Measurements from ENCODE around the gene CDIPT. TPM values are rescaled to one million over a fixed set of nuclear protein-coding genes. Genes with fewer than 3 reads are reported as not detected.

The CDIPT gene
- total and polyA plus RNA-seq, 2 of the 13 experiments (the other 11 are each of a cell fraction or from before 2014, with no cell fraction given) = 54.9 to 97.5 TPM

- TF ChIP-seq PBX2 (CRISPR knock-in tag; IDR thresholded peaks at IDR 0.05) = no peak
- TF ChIP-seq E2F5 (CRISPR knock-in tag; conservative IDR thresholded peaks at IDR 0.05) = no peak
- no peak for TF ChIP-seq DNMT1 (CRISPR knock-in tag; IDR thresholded peaks at IDR 0.05)
- no peak for TF ChIP-seq FLYWCH1 (CRISPR knock-in tag; IDR thresholded peaks at IDR 0.05)
- no peak for TF ChIP-seq GTF2F1 (IDR thresholded peaks at IDR 0.05; ENCODE audit: low read length)
- no peak for TF ChIP-seq ZFP36 (IDR thresholded peaks at IDR 0.05; ENCODE audit: borderline replicate concordance, low read depth, low read length, partially characterized antibody)
Observed at GRCh38 chr16:29840240-29840639, 22.8 kb downstream of the CDIPT start (continued).

- Histone ChIP-seq H3K27me3 (ENCODE audit: control insufficient read depth in 1 of 2, insufficient read depth in 2 of 2, low read length in 2 of 2) (no peaks in the 10 kb centered on the region), H3K9me3 (ENCODE audit: low read length) (no peaks in the 10 kb centered on the region), H3K27ac (ENCODE audit: extremely low read length, insufficient read depth, low read length) (no peak overlapping the region), H2AFZ (ENCODE audit: low read length) (no peak overlapping the region), H3K4me3 (replicated peaks in 1 of 3; ENCODE audit: insufficient read depth in 1 of 3, low read depth in 2 of 3, low read length in 3 of 3) (no peak overlapping the region), H3K4me2 (ENCODE audit: low read depth, low read length) (no peak overlapping the region), H3K79me2 (ENCODE audit: insufficient read depth, low read length) (no peaks in the 10 kb centered on the region), H3K36me3 (replicated peaks in 1 of 2; ENCODE audit: control insufficient read depth in 1 of 2, insufficient read depth in 2 of 2, low read length in 2 of 2) (peaks cover 3 to 5% of the 10 kb centered on the region in 2 experiments; a peak in 3 of 5 replicates), H3K9ac (ENCODE audit: insufficient read depth, low read depth, low read length) (no peak overlapping the region), H3K4me1 (ENCODE audit: insufficient read depth, low read length) (no peaks in the 10 kb centered on the region), H4K20me1 (ENCODE audit: insufficient read depth, low read length) (no peaks in the 10 kb centered on the region)
- TF ChIP-seq PRMT3 (CRISPR knock-in tag; IDR thresholded peaks at IDR 0.05; ENCODE audit: borderline replicate concordance, low read depth) = no peak
- TF ChIP-seq ZNF616 (CRISPR knock-in tag; IDR thresholded peaks at IDR 0.05; ENCODE audit: low read depth) = no peak
- no peak for TF ChIP-seq ZNF773 (CRISPR knock-in tag; IDR thresholded peaks at IDR 0.05; ENCODE audit: borderline replicate concordance)
- TF ChIP-seq ZNF292 (CRISPR knock-in tag; IDR thresholded peaks at IDR 0.05; ENCODE audit: borderline replicate concordance, low read depth) = no peak
- TF ChIP-seq ATAD3A (CRISPR knock-in tag; IDR thresholded peaks at IDR 0.05) = no peak
- no peak for TF ChIP-seq RERE (CRISPR knock-in tag; IDR thresholded peaks at IDR 0.05; ENCODE audit: low read depth)
- TF ChIP-seq GZF1 (CRISPR knock-in tag; IDR thresholded peaks at IDR 0.05) = no peak
- TF ChIP-seq MYC (CRISPR knock-in tag; IDR thresholded peaks at IDR 0.05; ENCODE audit: borderline replicate concordance) = no peak
- no peak for TF ChIP-seq ZNF572 (CRISPR knock-in tag; IDR thresholded peaks at IDR 0.05)
- BruUV-seq (replicated peaks) = no TSS peak
- intact Hi-C loops (cut with micrococcal nuclease; ENCODE audit: unreplicated experiment) = no loop called here
- CTCF ChIA-PET (ENCODE audit: low intra/inter-chr PET ratio, low total read pairs) = no interaction called here
- ATAC-seq (no peak), FAIRE-seq (no peak), DNase-seq (ENCODE audit: low spot score) (no peak)
- 81% methylated on average over 4 of the region's 6 CpGs for WGBS (ENCODE audit: low lambda C conversion rate)
- in situ Hi-C loops (cut with HindIII; ENCODE audit: extremely low pct_ligation_motif_present, low pct_unique_long_range_greater_than_20kb) = no loop called here
- POLR2A ChIA-PET = interaction anchor here (0.7 to 2.0 kb wide), 2 partner anchors 8 to 10 kb away, joined by 5 to 7 read pairs; no protein-coding TSS in a partner anchor
Observed at GRCh38 chr16:29839822-29840221, 23.2 kb downstream of the CDIPT start.
